ENCODE data around the gene PLCL1. TPM values are rescaled to one million over a fixed set of nuclear protein-coding genes. Genes with fewer than 3 reads are reported as not detected.
A peak's percentile ranks its signal among the peaks of the same experiment; 100 is the strongest.

The PLCL1 gene
- polyA plus RNA-seq, 3 donors: 0.69 to 1.4 (median 0.79) TPM

- H3K4me1 ChIP-seq (ENCODE audit: control insufficient read depth in 1 of 2, insufficient read depth in 2 of 2, low read length in 2 of 2): no peaks in the 10 kb centered on the region
- no peak for TF ChIP-seq CTCF (IDR thresholded peaks at IDR 0.05)
- intact Hi-C loops (cut with micrococcal nuclease): no loop called here
- peaks cover 6 to 19% (median 9%) of the 10 kb centered on the region in 3 donors for H3K27me3 Mint-ChIP-seq (ENCODE audit: low read depth in 3 of 3)
- H3K4me3 Mint-ChIP-seq: no peak overlapping the region
- no peak overlapping the region for H3K27ac Mint-ChIP-seq
- no peaks in the 10 kb centered on the region for H3K79me2 ChIP-seq (ENCODE audit: insufficient read depth, low read length)
- H3K27ac ChIP-seq (ENCODE audit: low read depth in 1 of 2, low read length in 2 of 2): no peak overlapping the region
- H3K4me2 ChIP-seq (replicated peaks; ENCODE audit: extremely low read depth, low read length, poor library complexity, severe bottlenecking): no peak overlapping the region
- no peak overlapping the region for H2AFZ ChIP-seq (ENCODE audit: insufficient read depth, low read depth, low read length, poor library complexity, severe bottlenecking)
- no peaks in the 10 kb centered on the region for H3K9me3 ChIP-seq (replicated peaks in 1 of 2; ENCODE audit: control insufficient read depth in 1 of 2, insufficient read depth in 1 of 2, low read length in 2 of 2)
- peaks cover 3 to 8% of the 10 kb centered on the region in 2 donors for H3K27me3 ChIP-seq (ENCODE audit: control insufficient read depth in 2 of 2, insufficient read depth in 2 of 2, low read length in 2 of 2)
- H3K9ac ChIP-seq (ENCODE audit: insufficient read depth, low read length, poor library complexity, severe bottlenecking): no peak overlapping the region
- H3K36me3 Mint-ChIP-seq: no peaks in the 10 kb centered on the region
- no peak overlapping the region for H3K4me3 ChIP-seq (replicated peaks in 1 of 3; ENCODE audit: low read depth in 2 of 3, low read length in 3 of 3)
- H3K36me3 ChIP-seq (replicated peaks in 1 of 2; ENCODE audit: control insufficient read depth in 1 of 2, insufficient read depth in 2 of 2, low read length in 2 of 2): no peaks in the 10 kb centered on the region
- 16% methylated on average over 3 of the region's 8 CpGs for WGBS (ENCODE audit: insufficient coverage)
- peaks cover 0 to 8% (median 0%) of the 10 kb centered on the region in 7 donors for H3K9me3 Mint-ChIP-seq
- no peaks in the 10 kb centered on the region for H3K4me1 Mint-ChIP-seq
- DNase-seq: peak in 1 of 3 donors; percentile 49
- no peaks in the 10 kb centered on the region for H4K20me1 ChIP-seq (ENCODE audit: insufficient read depth, low read length)
Observed at GRCh38 chr2:197908990-197909776, 104.8 kb downstream of the PLCL1 start.

GRCh38 chr2:197911667-197912066, 107.3 kb downstream of the PLCL1 start:
- Histone ChIP-seq H3K4me3 (replicated peaks in 1 of 3; ENCODE audit: low read depth in 2 of 3, low read length in 3 of 3) (no peak overlapping the region), H3K27ac (ENCODE audit: low read depth in 1 of 2, low read length in 2 of 2) (no peak overlapping the region), H3K36me3 (replicated peaks in 1 of 2; ENCODE audit: control insufficient read depth in 1 of 2, insufficient read depth in 2 of 2, low read length in 2 of 2) (no peaks in the 10 kb centered on the region), H3K4me1 (ENCODE audit: control insufficient read depth in 1 of 2, insufficient read depth in 2 of 2, low read length in 2 of 2) (peaks cover 15 to 21% of the 10 kb centered on the region in 2 donors), H3K9me3 (replicated peaks in 1 of 2; ENCODE audit: control insufficient read depth in 1 of 2, insufficient read depth in 1 of 2, low read length in 2 of 2) (no peaks in the 10 kb centered on the region), H3K4me2 (replicated peaks; ENCODE audit: extremely low read depth, low read length, poor library complexity, severe bottlenecking) (no peak overlapping the region), H2AFZ (ENCODE audit: insufficient read depth, low read depth, low read length, poor library complexity, severe bottlenecking) (no peak overlapping the region), H3K27me3 (ENCODE audit: control insufficient read depth in 2 of 2, insufficient read depth in 2 of 2, low read length in 2 of 2) (peaks cover 3 to 8% of the 10 kb centered on the region in 2 donors), H3K79me2 (ENCODE audit: insufficient read depth, low read length) (no peaks in the 10 kb centered on the region), H3K9ac (ENCODE audit: insufficient read depth, low read length, poor library complexity, severe bottlenecking) (no peak overlapping the region), H4K20me1 (ENCODE audit: insufficient read depth, low read length) (no peaks in the 10 kb centered on the region)
- H3K4me1 Mint-ChIP-seq: peaks cover 19% of the 10 kb centered on the region
- intact Hi-C loops (cut with micrococcal nuclease): no loop called here
- H3K27ac Mint-ChIP-seq: no peak overlapping the region
- H3K36me3 Mint-ChIP-seq: no peaks in the 10 kb centered on the region
- no peak for TF ChIP-seq CTCF (IDR thresholded peaks at IDR 0.05)
- H3K27me3 Mint-ChIP-seq (ENCODE audit: low read depth in 3 of 3): peaks cover 5 to 16% (median 7%) of the 10 kb centered on the region in 3 donors
- no peak overlapping the region for H3K4me3 Mint-ChIP-seq
- H3K9me3 Mint-ChIP-seq: peaks cover 0 to 4% (median 0%) of the 10 kb centered on the region in 7 donors
- no peak for DNase-seq
- WGBS (ENCODE audit: insufficient coverage): 22% methylated on average over 1 of the region's 3 CpGs

Data from CD14-positive monocyte (primary cell).